K562 (cell line): ENCODE data around the gene SF3A2. TPM values are rescaled to one million over a fixed set of nuclear protein-coding genes. Genes with fewer than 3 reads are reported as not detected.

Source experiments
- ATF6 ChIP-seq: sonication (generic); formaldehyde crosslinking; IDR thresholded peaks from 2 replicates; pipeline ENCODE4 v1.4.0; 2020; ENCODE audit warnings: mild to moderate bottlenecking, missing genetic modification reagents
- BRD9 ChIP-seq: fragments of 450-650 bp; IDR thresholded peaks from 2 replicates; pipeline ENCODE4 v1.6.1; 2018; ENCODE audit warnings: low read depth; ENCODE audit not compliant: partially characterized antibody
- CREB1 ChIP-seq, 2 experiments: sonication (generic) in 1 of 2; formaldehyde crosslinking in 1 of 2; IDR thresholded peaks; 2 replicates each; pipeline versions ENCODE4 v1.6.1 to v1.8.0; 2012 to 2022; ENCODE audit warnings: inconsistent platforms in 1 of 2, mild to moderate bottlenecking in 1 of 2, missing genetic modification reagents in 1 of 2, moderate library complexity in 1 of 2
- CTBP1 ChIP-seq: fragments of 450-650 bp; IDR thresholded peaks from 2 replicates; pipeline ENCODE4 v1.6.1; 2016; ENCODE audit warnings: borderline replicate concordance
- DPF2 ChIP-seq: fragments of 450-650 bp; IDR thresholded peaks from 2 replicates; pipeline ENCODE4 v1.6.1; 2016
- GABPB2 ChIP-seq: fragments of 250-450 bp; sonication (Bioruptor Pico); conservative IDR thresholded peaks from 2 replicates; pipeline ENCODE4 v1.5.1; 2021; ENCODE audit warnings: mild to moderate bottlenecking
- GMEB1 ChIP-seq: fragments of 250-450 bp; sonication (Bioruptor Pico); IDR thresholded peaks from 2 replicates; pipeline ENCODE4 v1.4.0; 2020; ENCODE audit warnings: mild to moderate bottlenecking
- HMGXB4 ChIP-seq: sonication (generic); formaldehyde crosslinking; IDR thresholded peaks from 2 replicates; pipeline ENCODE4 v1.8.1; 2023; ENCODE audit warnings: mild to moderate bottlenecking, missing genetic modification reagents
- NFIC ChIP-seq: fragments of 450-650 bp; IDR thresholded peaks from 2 replicates; pipeline ENCODE4 v1.6.1; 2017; ENCODE audit warnings: mild to moderate bottlenecking, inconsistent platforms
- NR2C1 ChIP-seq, 2 experiments: fragments of 450-650 bp; IDR thresholded peaks; 2 replicates each; pipeline ENCODE4 v1.6.1; 2017; ENCODE audit warnings: mild to moderate bottlenecking in 2 of 2, antibody characterized with exemption in 1 of 2, inconsistent platforms in 1 of 2, missing compliant biosample characterization in 1 of 2, missing genetic modification characterization in 1 of 2
- POLR2AphosphoS5 ChIP-seq: IDR thresholded peaks from 2 replicates; pipeline ENCODE4 v1.6.1; 2011; ENCODE audit warnings: mild to moderate bottlenecking, low read depth, low read length, moderate library complexity; ENCODE audit not compliant: control insufficient read depth, insufficient read depth
- RHOXF2B ChIP-seq: fragments of 250-450 bp; sonication (Bioruptor Pico); conservative IDR thresholded peaks from 2 replicates; pipeline ENCODE4 v1.5.1; 2021
- SMAD4 ChIP-seq: fragments of 250-450 bp; sonication (Bioruptor Pico); conservative IDR thresholded peaks from 2 replicates; pipeline ENCODE4 v1.8.0; 2021; ENCODE audit warnings: inconsistent platforms, mild to moderate bottlenecking, moderate library complexity
- SMARCE1 ChIP-seq: fragments of 450-650 bp; IDR thresholded peaks from 2 replicates; pipeline ENCODE4 v1.7.1; 2016; ENCODE audit warnings: mild to moderate bottlenecking
- TEAD2 ChIP-seq: fragments of 450-650 bp; IDR thresholded peaks from 2 replicates; pipeline ENCODE4 v1.6.1; 2016; ENCODE audit warnings: missing genetic modification characterization, control low read depth, missing compliant biosample characterization
- TOE1 ChIP-seq, 2 experiments: fragments of 450-650 bp in 1 of 2; sonication (generic) in 1 of 2; formaldehyde crosslinking in 1 of 2; IDR thresholded peaks; 2 replicates each; pipeline versions ENCODE4 v1.7.1 to v1.8.0; 2016 to 2022; ENCODE audit warnings: borderline replicate concordance in 2 of 2, mild to moderate bottlenecking in 2 of 2, antibody characterized with exemption in 1 of 2, inconsistent platforms in 1 of 2, low read depth in 1 of 2, missing genetic modification reagents in 1 of 2, moderate library complexity in 1 of 2
- ZNF146 ChIP-seq: IDR thresholded peaks from one replicate; pipeline ENCODE4 v1.6.1; 2018; ENCODE audit warnings: missing compliant biosample characterization; ENCODE audit not compliant: unreplicated experiment
- ZNF280A ChIP-seq: fragments of 450-650 bp; IDR thresholded peaks from 2 replicates; pipeline ENCODE4 v1.6.1; 2018; ENCODE audit warnings: mild to moderate bottlenecking, low read depth; ENCODE audit not compliant: partially characterized antibody
- polyA plus RNA-seq, 8 experiments: library from polyadenylated mRNA; depleted of rRNA in 4 of 8; stranded (reverse) in 5 of 8; unstranded in 3 of 8; fragments of >200 nt; fragmentation: Nextera tagmentation in 2 of 8; fragmentation: Illumina TruSeq in 1 of 8; extraction: Ambion mirVana in 2 of 8; extraction: Trizol in 1 of 8; gene quantifications; 2 replicates each; pipeline versions ENCODE4 v1.2.1 to v1.2.3, GENCODE V29; 2011 to 2014; ENCODE audit warnings: inconsistent platforms in 1 of 8, missing spikeins in 1 of 8
- total RNA-seq, 7 experiments: library from RNA; depleted of rRNA in 6 of 7; stranded (reverse); fragments of >200 nt in 6 of 7; fragmentation: Illumina TruSeq in 2 of 7; extraction: Trizol in 2 of 7; gene quantifications; 2 replicates each; pipeline versions ENCODE4 v1.2.1 to v1.2.3, GENCODE V29; 2011 to 2021; ENCODE audit warnings: low replicate concordance in 1 of 7

The SF3A2 gene
- total and polyA plus RNA-seq, 9 of the 15 experiments (the other 6 are each of a cell fraction or from before 2014, with no cell fraction given): 0.17 to 194 (median 22.8) TPM

DNA sequence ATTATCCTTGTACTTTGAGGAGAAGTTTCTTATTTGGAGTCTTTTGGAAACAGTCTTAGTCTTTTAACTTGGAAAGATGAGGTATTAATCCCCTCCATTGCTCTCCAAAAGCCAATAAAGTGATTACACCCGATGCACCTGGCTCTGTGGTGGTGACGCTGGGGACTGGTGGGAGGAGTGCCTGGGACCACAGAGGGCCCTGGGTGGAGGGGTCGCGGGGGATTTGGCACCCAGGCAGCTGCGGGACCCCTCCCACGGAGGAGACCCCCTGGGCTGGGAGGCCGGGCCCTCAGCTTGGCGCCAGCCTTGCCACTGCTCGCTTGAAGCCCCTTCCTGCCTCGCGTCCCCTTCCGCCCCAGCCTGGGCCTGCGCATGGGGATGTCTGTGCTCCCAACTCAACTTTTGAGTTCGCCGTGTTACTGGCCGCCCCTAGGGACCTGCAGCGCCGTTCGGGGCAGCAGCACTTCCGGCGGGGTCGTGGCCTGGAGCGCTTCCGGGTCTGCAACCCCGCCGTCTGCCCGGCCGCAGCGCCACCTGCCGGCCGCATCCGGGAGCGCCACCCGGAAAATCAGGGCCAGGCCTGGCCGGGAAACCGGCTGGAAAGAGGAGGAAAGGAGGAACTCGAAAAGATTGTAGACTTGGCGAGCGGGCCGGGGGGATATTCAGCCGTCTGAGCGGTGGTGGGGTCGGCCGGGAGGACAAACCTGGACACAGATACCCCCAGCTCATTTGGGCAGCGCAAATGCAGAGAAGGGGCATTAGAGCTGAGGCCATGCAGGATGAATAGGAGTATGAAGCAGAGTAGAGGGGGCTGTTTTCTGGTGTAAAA, 36.9 kb downstream of the SF3A2 start (continued):
- TF ChIP-seq HMGXB4 (CRISPR knock-in tag) (0 out of 2 replicates have a peak, but pooled peaks have one; percentile 63), SMARCE1 (no peak), ZNF280A (no peak), POLR2AphosphoS5 (peak; percentile 26; the same call in 1 of the 2 replicates), CREB1 (IDR thresholded peaks at IDR 0.05) (peak; percentile 46; the same call in 1 of the 2 replicates), CREB1 (CRISPR knock-in tag; IDR thresholded peaks at IDR 0.05) (peak; percentile 65), DPF2 (no peak), ZNF146 (CRISPR knock-in tag) (no peak), NR2C1 (IDR thresholded peaks at IDR 0.05) (peak; percentile 99), NR2C1 (tag; IDR thresholded peaks at IDR 0.05) (peak; percentile 99), TEAD2 (no peak), NFIC (no peak; the same call in 1 of the 2 replicates), BRD9 (no peak), CTBP1 (peak; percentile 83; the same call in 1 of the 2 replicates), GABPB2 (CRISPR knock-in tag) (peak; percentile 17; the same call in 1 of the 2 replicates), SMAD4 (peak; percentile 94), RHOXF2B (CRISPR knock-in tag) (0 out of 2 replicates have a peak, but pooled peaks have one; percentile 79), GMEB1 (CRISPR knock-in tag) (peak; percentile 63; the same call in 1 of the 2 replicates), TOE1 (IDR thresholded peaks at IDR 0.05; ENCODE audit: borderline replicate concordance) (peak; percentile 15; the same call in 1 of the 2 replicates), TOE1 (CRISPR knock-in tag; IDR thresholded peaks at IDR 0.05; ENCODE audit: borderline replicate concordance, low read depth) (no peak), ATF6 (CRISPR knock-in tag) (no peak)
